DMS53 (cell line): ENCODE data around the gene DNASE1L3.

Experiments used
- DNase-seq: peaks from one replicate; lab custom pipeline; 2025; lab: John Stamatoyannopoulos, UW

The DNASE1L3 gene

GRCh38 chr3:58157700-58158099 is 53.1 kb downstream of the DNASE1L3 start:
- no peak for DNase-seq

- no peak for DNase-seq
These were observed 54.9 kb downstream of the DNASE1L3 start for GRCh38 chr3:58155838-58156237.

- no peak for DNase-seq
These were observed 55.9 kb downstream of the DNASE1L3 start for GRCh38 chr3:58154626-58155449.

GRCh38 chr3:58153371-58153770 is 57.4 kb downstream of the DNASE1L3 start:
- no peak for DNase-seq

- no peak for DNase-seq
These were observed 58.4 kb downstream of the DNASE1L3 start for GRCh38 chr3:58152225-58153015.

- no peak for DNase-seq
These were observed 59.1 kb downstream of the DNASE1L3 start for GRCh38 chr3:58151637-58152036.

- DNase-seq, result no peak
These were observed 60.0 kb downstream of the DNASE1L3 start for GRCh38 chr3:58150810-58151199.

- no peak for DNase-seq
These were observed 60.5 kb downstream of the DNASE1L3 start for GRCh38 chr3:58150130-58150809.

- DNase-seq, result no peak
These were observed 62.7 kb downstream of the DNASE1L3 start for GRCh38 chr3:58148049-58148448.

GRCh38 chr3:58144478-58145325 is 66.1 kb downstream of the DNASE1L3 start:
- peak; percentile 59 for DNase-seq

GRCh38 chr3:58143417-58144055 is 67.2 kb downstream of the DNASE1L3 start:
- DNase-seq, result no peak
